HCT116 (cell line): Measurements from ENCODE around the gene VEGFA.

ENCODE experiments used
- EZH2 ChIP-seq: fragments of 200-600 bp; sonication (generic); IDR thresholded peaks from 2 replicates; pipeline ENCODE4 v1.6.1; 2017; ENCODE audit warnings: antibody characterized with exemption, mixed run types
- EZH2phosphoT487 ChIP-seq: fragments of 200-600 bp; IDR thresholded peaks from 2 replicates; pipeline ENCODE4 v1.6.1; 2018; ENCODE audit warnings: antibody characterized with exemption, borderline replicate concordance
- JUND ChIP-seq: IDR thresholded peaks from 2 replicates; pipeline ENCODE4 v1.6.1; 2012
- POLR2A ChIP-seq: IDR thresholded peaks from 2 replicates; pipeline ENCODE4 v1.7.0; 2011; ENCODE audit warnings: borderline replicate concordance; ENCODE audit not compliant: insufficient read depth, insufficient read length; ENCODE audit errors: extremely low read depth
- RAD21 ChIP-seq: IDR thresholded peaks from 2 replicates; pipeline ENCODE4 v1.6.1; 2012; ENCODE audit warnings: low read depth, mild to moderate bottlenecking
- TF ChIP-seq, protein P1 (sequence below), 3 experiments: fragments of 200-600 bp in 1 of 3; sonication (generic) in 1 of 3; IDR thresholded peaks in 2 of 3; conservative IDR thresholded peaks in 1 of 3; 2 replicates each; pipeline ENCODE4 v1.5.1; 2012 to 2017; ENCODE audit warnings: low read depth in 2 of 3, low read length in 2 of 3, antibody characterized with exemption in 1 of 3, borderline replicate concordance in 1 of 3, control low read depth in 1 of 3, mild to moderate bottlenecking in 1 of 3, mixed read lengths in 1 of 3, mixed run types in 1 of 3, moderate library complexity in 1 of 3; ENCODE audit not compliant: insufficient read depth in 1 of 3
- TF ChIP-seq, protein P2 (sequence below): IDR thresholded peaks from 2 replicates; pipeline ENCODE4 v1.6.1; 2012; ENCODE audit warnings: low read depth
- TF ChIP-seq, protein P3 (sequence below): IDR thresholded peaks from 2 replicates; pipeline ENCODE4 v1.6.1; 2011; ENCODE audit warnings: mild to moderate bottlenecking, low read length, moderate library complexity; ENCODE audit not compliant: insufficient replicate concordance; ENCODE audit errors: extremely low read depth

DNA sequence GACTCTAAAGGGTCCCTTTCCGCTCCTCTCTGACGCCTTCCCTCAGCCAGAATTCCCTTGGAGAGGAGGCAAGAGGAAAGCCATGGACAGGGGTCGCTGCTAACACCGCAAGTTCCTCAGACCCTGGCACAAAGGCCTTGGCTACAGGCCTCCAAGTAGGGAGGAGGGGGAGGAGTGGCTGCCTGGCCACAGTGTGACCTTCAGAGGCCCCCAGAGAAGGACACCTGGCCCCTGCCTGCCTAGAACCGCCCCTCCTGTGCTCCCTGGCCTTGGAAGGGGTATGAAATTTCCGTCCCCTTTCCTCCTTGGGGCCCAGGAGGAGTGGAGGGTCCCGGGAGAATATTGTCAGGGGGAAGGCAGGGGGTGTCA, 2.7 kb downstream of the VEGFA start:
- TF ChIP-seq EZH2 (no peak), EZH2phosphoT487 (no peak), RAD21 (no peak), POLR2A (no peak), JUND (no peak)
- TF ChIP-seq, protein P1, sequence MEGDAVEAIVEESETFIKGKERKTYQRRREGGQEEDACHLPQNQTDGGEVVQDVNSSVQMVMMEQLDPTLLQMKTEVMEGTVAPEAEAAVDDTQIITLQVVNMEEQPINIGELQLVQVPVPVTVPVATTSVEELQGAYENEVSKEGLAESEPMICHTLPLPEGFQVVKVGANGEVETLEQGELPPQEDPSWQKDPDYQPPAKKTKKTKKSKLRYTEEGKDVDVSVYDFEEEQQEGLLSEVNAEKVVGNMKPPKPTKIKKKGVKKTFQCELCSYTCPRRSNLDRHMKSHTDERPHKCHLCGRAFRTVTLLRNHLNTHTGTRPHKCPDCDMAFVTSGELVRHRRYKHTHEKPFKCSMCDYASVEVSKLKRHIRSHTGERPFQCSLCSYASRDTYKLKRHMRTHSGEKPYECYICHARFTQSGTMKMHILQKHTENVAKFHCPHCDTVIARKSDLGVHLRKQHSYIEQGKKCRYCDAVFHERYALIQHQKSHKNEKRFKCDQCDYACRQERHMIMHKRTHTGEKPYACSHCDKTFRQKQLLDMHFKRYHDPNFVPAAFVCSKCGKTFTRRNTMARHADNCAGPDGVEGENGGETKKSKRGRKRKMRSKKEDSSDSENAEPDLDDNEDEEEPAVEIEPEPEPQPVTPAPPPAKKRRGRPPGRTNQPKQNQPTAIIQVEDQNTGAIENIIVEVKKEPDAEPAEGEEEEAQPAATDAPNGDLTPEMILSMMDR (IDR thresholded peaks at IDR 0.05 in 2 of 3, conservative IDR thresholded peaks at IDR 0.05 in 1 of 3; ENCODE audit: borderline replicate concordance in 1 of 3, insufficient read depth in 1 of 3, low read depth in 2 of 3, low read length in 2 of 3) = no peak
- TF ChIP-seq, protein P2, sequence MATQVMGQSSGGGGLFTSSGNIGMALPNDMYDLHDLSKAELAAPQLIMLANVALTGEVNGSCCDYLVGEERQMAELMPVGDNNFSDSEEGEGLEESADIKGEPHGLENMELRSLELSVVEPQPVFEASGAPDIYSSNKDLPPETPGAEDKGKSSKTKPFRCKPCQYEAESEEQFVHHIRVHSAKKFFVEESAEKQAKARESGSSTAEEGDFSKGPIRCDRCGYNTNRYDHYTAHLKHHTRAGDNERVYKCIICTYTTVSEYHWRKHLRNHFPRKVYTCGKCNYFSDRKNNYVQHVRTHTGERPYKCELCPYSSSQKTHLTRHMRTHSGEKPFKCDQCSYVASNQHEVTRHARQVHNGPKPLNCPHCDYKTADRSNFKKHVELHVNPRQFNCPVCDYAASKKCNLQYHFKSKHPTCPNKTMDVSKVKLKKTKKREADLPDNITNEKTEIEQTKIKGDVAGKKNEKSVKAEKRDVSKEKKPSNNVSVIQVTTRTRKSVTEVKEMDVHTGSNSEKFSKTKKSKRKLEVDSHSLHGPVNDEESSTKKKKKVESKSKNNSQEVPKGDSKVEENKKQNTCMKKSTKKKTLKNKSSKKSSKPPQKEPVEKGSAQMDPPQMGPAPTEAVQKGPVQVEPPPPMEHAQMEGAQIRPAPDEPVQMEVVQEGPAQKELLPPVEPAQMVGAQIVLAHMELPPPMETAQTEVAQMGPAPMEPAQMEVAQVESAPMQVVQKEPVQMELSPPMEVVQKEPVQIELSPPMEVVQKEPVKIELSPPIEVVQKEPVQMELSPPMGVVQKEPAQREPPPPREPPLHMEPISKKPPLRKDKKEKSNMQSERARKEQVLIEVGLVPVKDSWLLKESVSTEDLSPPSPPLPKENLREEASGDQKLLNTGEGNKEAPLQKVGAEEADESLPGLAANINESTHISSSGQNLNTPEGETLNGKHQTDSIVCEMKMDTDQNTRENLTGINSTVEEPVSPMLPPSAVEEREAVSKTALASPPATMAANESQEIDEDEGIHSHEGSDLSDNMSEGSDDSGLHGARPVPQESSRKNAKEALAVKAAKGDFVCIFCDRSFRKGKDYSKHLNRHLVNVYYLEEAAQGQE = no peak
- TF ChIP-seq, protein P3, sequence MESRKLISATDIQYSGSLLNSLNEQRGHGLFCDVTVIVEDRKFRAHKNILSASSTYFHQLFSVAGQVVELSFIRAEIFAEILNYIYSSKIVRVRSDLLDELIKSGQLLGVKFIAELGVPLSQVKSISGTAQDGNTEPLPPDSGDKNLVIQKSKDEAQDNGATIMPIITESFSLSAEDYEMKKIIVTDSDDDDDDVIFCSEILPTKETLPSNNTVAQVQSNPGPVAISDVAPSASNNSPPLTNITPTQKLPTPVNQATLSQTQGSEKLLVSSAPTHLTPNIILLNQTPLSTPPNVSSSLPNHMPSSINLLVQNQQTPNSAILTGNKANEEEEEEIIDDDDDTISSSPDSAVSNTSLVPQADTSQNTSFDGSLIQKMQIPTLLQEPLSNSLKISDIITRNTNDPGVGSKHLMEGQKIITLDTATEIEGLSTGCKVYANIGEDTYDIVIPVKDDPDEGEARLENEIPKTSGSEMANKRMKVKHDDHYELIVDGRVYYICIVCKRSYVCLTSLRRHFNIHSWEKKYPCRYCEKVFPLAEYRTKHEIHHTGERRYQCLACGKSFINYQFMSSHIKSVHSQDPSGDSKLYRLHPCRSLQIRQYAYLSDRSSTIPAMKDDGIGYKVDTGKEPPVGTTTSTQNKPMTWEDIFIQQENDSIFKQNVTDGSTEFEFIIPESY = no peak
